OCI-LY1 (cell line): Measurements from ENCODE around the gene POLR1A.

Source experiments
- EZH2 ChIP-seq: fragments of 200-600 bp; sonication (generic), shearing (Covaris generic); IDR thresholded peaks from 2 replicates; pipeline ENCODE4 v1.8.0; 2017; ENCODE audit warnings: borderline replicate concordance, mixed run types, mild to moderate bottlenecking, antibody characterized with exemption, low read length, moderate library complexity, mixed read lengths
- TF ChIP-seq, protein P1 (sequence below): fragments of 200-600 bp; sonication (generic), shearing (Covaris generic); IDR thresholded peaks from 2 replicates; pipeline ENCODE4 v1.5.1; 2017; ENCODE audit warnings: mild to moderate bottlenecking, antibody characterized with exemption, low read length, moderate library complexity, mixed read lengths

DNA sequence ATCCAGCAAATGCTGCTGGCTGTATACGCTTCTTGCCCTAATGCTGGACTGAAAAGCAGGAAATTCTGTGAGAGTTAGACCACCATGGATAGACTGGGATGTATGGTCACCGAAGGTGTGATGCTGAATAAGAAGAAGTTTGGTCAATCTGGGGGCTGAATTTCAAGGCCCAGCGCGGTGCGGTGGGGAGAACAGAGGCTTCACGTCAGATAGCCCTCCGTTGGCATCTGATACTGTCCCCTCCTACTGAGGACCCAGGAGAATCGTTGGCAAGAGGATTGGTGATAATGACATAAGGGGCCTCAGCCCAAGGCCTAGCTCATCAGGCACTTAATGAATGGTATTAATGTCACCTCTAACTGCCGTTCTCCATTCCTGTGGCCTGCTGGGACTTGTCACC is 119.6 kb downstream of the POLR1A start:
- TF ChIP-seq, protein P1, sequence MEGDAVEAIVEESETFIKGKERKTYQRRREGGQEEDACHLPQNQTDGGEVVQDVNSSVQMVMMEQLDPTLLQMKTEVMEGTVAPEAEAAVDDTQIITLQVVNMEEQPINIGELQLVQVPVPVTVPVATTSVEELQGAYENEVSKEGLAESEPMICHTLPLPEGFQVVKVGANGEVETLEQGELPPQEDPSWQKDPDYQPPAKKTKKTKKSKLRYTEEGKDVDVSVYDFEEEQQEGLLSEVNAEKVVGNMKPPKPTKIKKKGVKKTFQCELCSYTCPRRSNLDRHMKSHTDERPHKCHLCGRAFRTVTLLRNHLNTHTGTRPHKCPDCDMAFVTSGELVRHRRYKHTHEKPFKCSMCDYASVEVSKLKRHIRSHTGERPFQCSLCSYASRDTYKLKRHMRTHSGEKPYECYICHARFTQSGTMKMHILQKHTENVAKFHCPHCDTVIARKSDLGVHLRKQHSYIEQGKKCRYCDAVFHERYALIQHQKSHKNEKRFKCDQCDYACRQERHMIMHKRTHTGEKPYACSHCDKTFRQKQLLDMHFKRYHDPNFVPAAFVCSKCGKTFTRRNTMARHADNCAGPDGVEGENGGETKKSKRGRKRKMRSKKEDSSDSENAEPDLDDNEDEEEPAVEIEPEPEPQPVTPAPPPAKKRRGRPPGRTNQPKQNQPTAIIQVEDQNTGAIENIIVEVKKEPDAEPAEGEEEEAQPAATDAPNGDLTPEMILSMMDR: no peak
- no peak for TF ChIP-seq EZH2
